IMR-90 (cell line): ENCODE results near the gene CSH2. TPM values are rescaled to one million over a fixed set of nuclear protein-coding genes. Genes with fewer than 3 reads are reported as not detected.

Experiments used
- ATAC-seq: fragments of 200-7000 bp; cut with Tn5 transposase; 2 replicates; pipeline ENCODE4 v1.9.1; 2020; ENCODE audit warnings: low read depth, mild to moderate bottlenecking, moderate library complexity
- BruUV-seq: library from RNA; stranded (reverse); fragments of 400-500 nt; replicated peaks from 2 replicates; lab custom pipeline; 2021; lab: Mats Ljungman, UMichigan
- CTCF ChIA-PET: fragments of 300-600 bp; formaldehyde crosslinking; extraction: SDS; loops from one replicate; lab custom pipeline; 2021; ENCODE audit warnings: antibody characterized with exemption; lab: Yijun Ruan, JAX
- POLR2A ChIA-PET: fragments of 300-600 bp; sonication (Branson Sonifier 250); formaldehyde crosslinking; loops from one replicate; lab custom pipeline; 2022; ENCODE audit warnings: antibody characterized with exemption; ENCODE audit not compliant: unreplicated experiment; lab: Charles Lee
- DNase-seq: peaks from one replicate; pipeline ENCODE4 v3.0.0; 2013
- H2AFZ ChIP-seq: replicated peaks from 2 replicates; pipeline ENCODE3; 2013; ENCODE audit warnings: low read length, mild to moderate bottlenecking; ENCODE audit not compliant: poor library complexity
- H2AK5ac ChIP-seq: 2 replicates; pipeline ENCODE4 v1.6.1; 2013; ENCODE audit warnings: low read depth, low read length, inconsistent platforms
- H2AK9ac ChIP-seq: replicated peaks from 2 replicates; pipeline ENCODE3; 2013; ENCODE audit warnings: mild to moderate bottlenecking, low read depth, low read length, moderate library complexity; ENCODE audit not compliant: poor library complexity
- H2BK120ac ChIP-seq: 2 replicates; pipeline ENCODE4 v1.6.1; 2013; ENCODE audit warnings: low read depth, low read length, inconsistent platforms
- H2BK15ac ChIP-seq: 3 replicates; pipeline ENCODE4 v1.6.1; 2013; ENCODE audit warnings: low read depth, low read length, inconsistent platforms
- H2BK20ac ChIP-seq: 2 replicates; pipeline ENCODE4 v1.6.1; 2013; ENCODE audit warnings: low read depth, mild to moderate bottlenecking, inconsistent platforms, low read length, moderate library complexity
- H2BK5ac ChIP-seq: 2 replicates; pipeline ENCODE4 v1.6.1; 2013; ENCODE audit warnings: mild to moderate bottlenecking, low read depth, low read length, inconsistent platforms; ENCODE audit not compliant: poor library complexity, severe bottlenecking
- H3K14ac ChIP-seq: replicated peaks from 2 replicates; pipeline ENCODE4 v1.6.1; 2013; ENCODE audit warnings: low read depth, low read length, inconsistent platforms
- H3K18ac ChIP-seq: 2 replicates; pipeline ENCODE4 v1.6.1; 2013; ENCODE audit warnings: low read depth, low read length, control low read depth
- H3K23ac ChIP-seq: 2 replicates; pipeline ENCODE4 v1.6.1; 2013; ENCODE audit warnings: low read depth, low read length, inconsistent platforms
- H3K27ac ChIP-seq: 2 replicates; pipeline ENCODE4 v1.5.1; 2013; ENCODE audit warnings: mild to moderate bottlenecking, control low read depth, low read length; ENCODE audit not compliant: insufficient read depth
- H3K27me3 ChIP-seq: 2 replicates; pipeline ENCODE4 v1.6.1; 2013; ENCODE audit warnings: low read length; ENCODE audit not compliant: control insufficient read depth, insufficient read depth
- H3K36me3 ChIP-seq: 2 replicates; pipeline ENCODE4 v1.6.1; 2013; ENCODE audit warnings: low read length, mixed read lengths; ENCODE audit not compliant: control insufficient read depth, insufficient read depth
- H3K4ac ChIP-seq: 2 replicates; pipeline ENCODE4 v1.6.1; 2013; ENCODE audit warnings: low read depth, low read length, inconsistent platforms
- H3K4me1 ChIP-seq: 2 replicates; pipeline ENCODE4 v1.6.1; 2013; ENCODE audit warnings: low read length, mixed read lengths; ENCODE audit not compliant: control insufficient read depth, insufficient read depth
- H3K4me2 ChIP-seq: 2 replicates; pipeline ENCODE4 v1.6.1; 2013; ENCODE audit warnings: low read depth, mild to moderate bottlenecking, control low read depth, low read length, moderate library complexity
- H3K4me3 ChIP-seq: 2 replicates; pipeline ENCODE4 v1.5.1; 2013; ENCODE audit warnings: low read depth, mild to moderate bottlenecking, control low read depth, low read length, moderate library complexity; ENCODE audit not compliant: insufficient read depth
- H3K56ac ChIP-seq: 2 replicates; pipeline ENCODE4 v1.6.1; 2013; ENCODE audit warnings: low read length, inconsistent platforms; ENCODE audit not compliant: insufficient read depth; ENCODE audit errors: extremely low read depth
- H3K79me1 ChIP-seq, 2 experiments: 2 replicates each; pipeline ENCODE4 v1.6.1; 2013; ENCODE audit warnings: low read length in 2 of 2, inconsistent platforms in 1 of 2, low read depth in 1 of 2
- H3K9ac ChIP-seq: 2 replicates; pipeline ENCODE4 v1.6.1; 2013; ENCODE audit warnings: low read depth, low read length, control low read depth
- H3K9me1 ChIP-seq: 2 replicates; pipeline ENCODE4 v1.6.1; 2013; ENCODE audit warnings: low read length, inconsistent platforms; ENCODE audit not compliant: insufficient read depth
- H3K9me3 ChIP-seq: 2 replicates; pipeline ENCODE4 v1.6.1; 2013; ENCODE audit warnings: low read length; ENCODE audit not compliant: control insufficient read depth, insufficient read depth
- H4K20me1 ChIP-seq: 2 replicates; pipeline ENCODE4 v1.6.1; 2013; ENCODE audit warnings: low read length, inconsistent platforms; ENCODE audit not compliant: insufficient read depth
- H4K5ac ChIP-seq: 2 replicates; pipeline ENCODE4 v1.6.1; 2013; ENCODE audit warnings: mild to moderate bottlenecking, low read depth, low read length, control low read depth
- H4K8ac ChIP-seq, 2 experiments: 2 replicates each; pipeline ENCODE4 v1.6.1; 2013; ENCODE audit warnings: low read depth in 2 of 2, low read length in 2 of 2, control low read depth in 1 of 2, inconsistent platforms in 1 of 2
- H4K91ac ChIP-seq: 2 replicates; pipeline ENCODE4 v1.6.1; 2013; ENCODE audit warnings: low read depth, low read length, inconsistent platforms; ENCODE audit not compliant: insufficient read depth
- BHLHE40 ChIP-seq: fragments of 150-350 bp; IDR thresholded peaks from 2 replicates; pipeline ENCODE4 v1.6.1; 2016; ENCODE audit warnings: mild to moderate bottlenecking, low read depth, low read length
- CEBPB ChIP-seq: IDR thresholded peaks from 2 replicates; pipeline ENCODE4 v1.6.1; 2012; ENCODE audit warnings: low read depth, low read length, improper control_type of control experiment
- CHD1 ChIP-seq: IDR thresholded peaks from 2 replicates; pipeline ENCODE4 v1.6.1; 2012; ENCODE audit warnings: low read depth, low read length, improper control_type of control experiment
- FOS ChIP-seq: fragments of 150-350 bp; IDR thresholded peaks from 2 replicates; pipeline ENCODE4 v1.6.1; 2016; ENCODE audit warnings: low read depth, low read length
- MAFK ChIP-seq: IDR thresholded peaks from 2 replicates; pipeline ENCODE4 v1.6.1; 2012; ENCODE audit warnings: low read depth, low read length, improper control_type of control experiment
- MAZ ChIP-seq: IDR thresholded peaks from 2 replicates; pipeline ENCODE4 v1.6.1; 2012; ENCODE audit warnings: low read depth, mild to moderate bottlenecking, low read length, improper control_type of control experiment, moderate library complexity, borderline replicate concordance
- NFE2L2 ChIP-seq: fragments of 150-350 bp; IDR thresholded peaks from 2 replicates; pipeline ENCODE4 v1.6.1; 2016; ENCODE audit warnings: low read depth, mild to moderate bottlenecking, low read length
- POLR2A ChIP-seq: IDR thresholded peaks from 2 replicates; pipeline ENCODE4 v1.6.1; 2012; ENCODE audit warnings: mild to moderate bottlenecking, low read depth, low read length
- RAD21 ChIP-seq: IDR thresholded peaks from 2 replicates; pipeline ENCODE4 v1.6.1; 2012; ENCODE audit warnings: low read length, improper control_type of control experiment
- RCOR1 ChIP-seq: IDR thresholded peaks from 2 replicates; pipeline ENCODE4 v1.6.1; 2012; ENCODE audit warnings: mild to moderate bottlenecking, low read length, improper control_type of control experiment; ENCODE audit not compliant: insufficient replicate concordance
- RFX5 ChIP-seq: IDR thresholded peaks from 2 replicates; pipeline ENCODE4 v1.8.0; 2012; ENCODE audit warnings: low read depth, mild to moderate bottlenecking, low read length, moderate library complexity
- WGBS, 2 experiments: methylation state at CpG; one replicate each; pipeline versions ENCODE4 v1.1.5 to v1.1.7; 2013; ENCODE audit warnings: missing lambda C conversion rate in 2 of 2; ENCODE audit not compliant: insufficient read length in 1 of 2; ENCODE audit errors: extremely low coverage in 2 of 2; 5-methylcytosine and 5-hydroxymethylcytosine counted together
- dilution Hi-C: fragments of 300-500 bp; cut with HindIII; formaldehyde crosslinking; loops from one replicate; pipeline ENCODE4 v1.14.3; 2018; ENCODE audit warnings: low sequenced_read_pairs; ENCODE audit not compliant: unreplicated experiment
- in situ Hi-C: fragments of 300-500 bp; cut with MboI; formaldehyde crosslinking; loops from 3 replicates; pipeline ENCODE4 v1.14.3; 2019; ENCODE audit warnings: low sequenced_read_pairs, inconsistent platforms, mixed read lengths
- intact Hi-C: fragments of 100-400 bp; cut with micrococcal nuclease; formaldehyde crosslinking; loops from 2 replicates; pipeline ENCODE4 v1.10.0; 2022
- polyA plus RNA-seq, 3 experiments: library from polyadenylated mRNA; depleted of rRNA; stranded (reverse); fragments of >200 nt; gene quantifications; 2 replicates each; pipeline ENCODE4 v1.2.3, GENCODE V29; 2012; ENCODE audit warnings: low replicate concordance in 1 of 3
- total RNA-seq: library from RNA; depleted of rRNA; stranded (reverse); fragments of >200 nt; gene quantifications from 2 replicates; pipeline ENCODE4 v1.2.3, GENCODE V29; 2012
- TF ChIP-seq, protein P1 (sequence below): conservative IDR thresholded peaks from 2 replicates; pipeline ENCODE4 v1.5.1; 2012; ENCODE audit warnings: mild to moderate bottlenecking, low read depth, low read length, improper control_type of control experiment
- TF ChIP-seq, protein P2 (sequence below): fragments of 150-350 bp; IDR thresholded peaks from 2 replicates; pipeline ENCODE4 v1.6.1; 2017; ENCODE audit warnings: mild to moderate bottlenecking, antibody characterized with exemption, low read length, low read depth

CSH2 gene
- total and polyA plus RNA-seq, 2 of the 4 experiments (the other 2 are of a cell fraction): not detected

DNA sequence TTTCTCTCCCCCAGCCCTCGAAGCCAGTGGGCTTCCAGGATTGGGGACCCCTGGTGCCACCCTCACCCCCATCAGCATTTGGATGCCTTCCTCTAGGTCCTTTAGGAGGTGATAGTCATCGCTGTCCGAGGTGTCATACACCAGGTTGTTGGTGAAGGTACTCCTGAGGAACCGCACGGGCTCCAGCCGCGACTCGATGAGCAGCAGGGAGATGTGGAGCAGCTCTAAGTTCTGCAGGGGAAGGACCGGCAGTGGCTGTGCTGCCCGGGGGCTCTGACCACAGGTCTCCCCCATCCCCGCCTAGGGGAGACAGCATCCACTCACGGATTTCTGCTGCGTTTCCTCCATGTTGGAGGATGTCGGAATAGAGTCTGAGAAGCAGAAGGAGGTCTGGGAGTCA lies 36.6 kb upstream of the CSH2 start:
- POLR2A ChIA-PET: no interaction called here
- Histone ChIP-seq H4K8ac (no peak overlapping the region), H3K4me2 (no peak overlapping the region), H2BK120ac (no peak overlapping the region), H3K14ac (no peak overlapping the region), H4K5ac (no peak overlapping the region), H3K4ac (no peak overlapping the region), H3K9me1 (no peaks in the 10 kb centered on the region), H3K27me3 (peaks cover 42% of the 10 kb centered on the region), H3K36me3 (no peaks in the 10 kb centered on the region), H4K20me1 (no peaks in the 10 kb centered on the region), H3K9me3 (no peaks in the 10 kb centered on the region), H2BK20ac (no peak overlapping the region), H2AK9ac (no peak overlapping the region), H4K91ac (no peak overlapping the region), H2AK5ac (no peak overlapping the region), H3K23ac (no peak overlapping the region), H2AFZ (no peak overlapping the region), H2BK5ac (no peak overlapping the region), H3K56ac (no peak overlapping the region), H2BK15ac (no peak overlapping the region), H3K4me1 (no peaks in the 10 kb centered on the region), H3K18ac (no peak overlapping the region), H3K79me1 (no peaks in the 10 kb centered on the region), H3K27ac (no peak overlapping the region), H3K9ac (no peak overlapping the region), H3K4me3 (no peak overlapping the region)
- 73% methylated on average over 4 of the region's 14 CpGs; no CpG with 5 or more reads in 1 of the 2 experiments for WGBS, 2 experiments
- CTCF ChIA-PET: interaction anchor here (1.0 kb wide), 1 partner anchor 45 kb away, joined by 4 read pairs; no protein-coding TSS in a partner anchor
- intact Hi-C loops (loop anchor here (10.0 kb wide), 1 partner anchor 375 kb away; no protein-coding TSS in a partner anchor), in situ Hi-C loops (loop anchor here (10.0 kb wide), 2 partner anchors 115 to 375 kb away; partner anchors contain the start of gene ICAM2), dilution Hi-C loops (no loop called here)
- no peak for ATAC-seq
- BruUV-seq: no TSS peak
- DNase-seq: no peak
- TF ChIP-seq MAZ (no peak), RFX5 (no peak), RAD21 (no peak), CEBPB (no peak), BHLHE40 (no peak), RCOR1 (no peak), NFE2L2 (no peak), POLR2A (no peak), MAFK (no peak), CHD1 (no peak), FOS (no peak)
- TF ChIP-seq, protein P1, sequence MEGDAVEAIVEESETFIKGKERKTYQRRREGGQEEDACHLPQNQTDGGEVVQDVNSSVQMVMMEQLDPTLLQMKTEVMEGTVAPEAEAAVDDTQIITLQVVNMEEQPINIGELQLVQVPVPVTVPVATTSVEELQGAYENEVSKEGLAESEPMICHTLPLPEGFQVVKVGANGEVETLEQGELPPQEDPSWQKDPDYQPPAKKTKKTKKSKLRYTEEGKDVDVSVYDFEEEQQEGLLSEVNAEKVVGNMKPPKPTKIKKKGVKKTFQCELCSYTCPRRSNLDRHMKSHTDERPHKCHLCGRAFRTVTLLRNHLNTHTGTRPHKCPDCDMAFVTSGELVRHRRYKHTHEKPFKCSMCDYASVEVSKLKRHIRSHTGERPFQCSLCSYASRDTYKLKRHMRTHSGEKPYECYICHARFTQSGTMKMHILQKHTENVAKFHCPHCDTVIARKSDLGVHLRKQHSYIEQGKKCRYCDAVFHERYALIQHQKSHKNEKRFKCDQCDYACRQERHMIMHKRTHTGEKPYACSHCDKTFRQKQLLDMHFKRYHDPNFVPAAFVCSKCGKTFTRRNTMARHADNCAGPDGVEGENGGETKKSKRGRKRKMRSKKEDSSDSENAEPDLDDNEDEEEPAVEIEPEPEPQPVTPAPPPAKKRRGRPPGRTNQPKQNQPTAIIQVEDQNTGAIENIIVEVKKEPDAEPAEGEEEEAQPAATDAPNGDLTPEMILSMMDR: no peak
- TF ChIP-seq, protein P2, sequence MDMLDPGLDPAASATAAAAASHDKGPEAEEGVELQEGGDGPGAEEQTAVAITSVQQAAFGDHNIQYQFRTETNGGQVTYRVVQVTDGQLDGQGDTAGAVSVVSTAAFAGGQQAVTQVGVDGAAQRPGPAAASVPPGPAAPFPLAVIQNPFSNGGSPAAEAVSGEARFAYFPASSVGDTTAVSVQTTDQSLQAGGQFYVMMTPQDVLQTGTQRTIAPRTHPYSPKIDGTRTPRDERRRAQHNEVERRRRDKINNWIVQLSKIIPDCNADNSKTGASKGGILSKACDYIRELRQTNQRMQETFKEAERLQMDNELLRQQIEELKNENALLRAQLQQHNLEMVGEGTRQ: no peak
